Hepatocyte (in vitro differentiated cells): ENCODE results near the gene GPRC5B. TPM values are rescaled to one million over a fixed set of nuclear protein-coding genes. Genes with fewer than 3 reads are reported as not detected.

Experiments used
- DNase-seq: peaks from one replicate; pipeline ENCODE4 v3.0.0-alpha.2; 2016; ENCODE audit warnings: low spot score
- H2AFZ ChIP-seq: fragments of 200-600 bp; sonication (generic); 2 replicates; pipeline ENCODE4 v1.6.0; 2016; ENCODE audit warnings: antibody characterized with exemption, mild to moderate bottlenecking
- H3K27ac ChIP-seq: fragments of 200-600 bp; sonication (generic); 2 replicates; pipeline ENCODE4 v1.5.1; 2016; ENCODE audit warnings: mild to moderate bottlenecking
- H3K27me3 ChIP-seq: fragments of 200-600 bp; sonication (generic); 2 replicates; pipeline ENCODE4 v1.6.1; 2016
- H3K36me3 ChIP-seq: fragments of 200-600 bp; sonication (generic); replicated peaks from 2 replicates; pipeline ENCODE4 v1.5.1; 2016; ENCODE audit warnings: low read depth; ENCODE audit not compliant: insufficient read depth
- H3K4me1 ChIP-seq: fragments of 200-600 bp; sonication (generic); 2 replicates; pipeline ENCODE4 v1.5.1; 2016; ENCODE audit warnings: mild to moderate bottlenecking, moderate library complexity; ENCODE audit not compliant: insufficient read depth
- H3K4me2 ChIP-seq: fragments of 200-600 bp; sonication (generic); 2 replicates; pipeline ENCODE4 v1.6.0; 2016
- H3K4me3 ChIP-seq: fragments of 200-600 bp; sonication (generic); 2 replicates; pipeline ENCODE4 v1.5.1; 2016; ENCODE audit warnings: mild to moderate bottlenecking
- H3K79me2 ChIP-seq: fragments of 200-600 bp; sonication (generic); 2 replicates; pipeline ENCODE4 v1.6.0; 2017; ENCODE audit warnings: mild to moderate bottlenecking
- H3K9me2 ChIP-seq: fragments of 200-600 bp; sonication (generic); replicated peaks from 2 replicates; pipeline ENCODE4 v1.6.0; 2017; ENCODE audit warnings: mild to moderate bottlenecking; ENCODE audit not compliant: insufficient read depth
- H3K9me3 ChIP-seq: fragments of 200-600 bp; sonication (generic); 2 replicates; pipeline ENCODE4 v1.5.1; 2016; ENCODE audit warnings: low read depth, mild to moderate bottlenecking
- H4K20me1 ChIP-seq: fragments of 200-600 bp; sonication (generic); 2 replicates; pipeline ENCODE4 v1.6.0; 2016; ENCODE audit warnings: mild to moderate bottlenecking; ENCODE audit not compliant: insufficient read depth, poor library complexity, severe bottlenecking
- CTCF ChIP-seq: fragments of 200-600 bp; sonication (generic); IDR thresholded peaks from 2 replicates; pipeline ENCODE4 v1.5.1; 2016; ENCODE audit warnings: antibody characterized with exemption, mild to moderate bottlenecking; ENCODE audit not compliant: poor library complexity
- EZH2 ChIP-seq: fragments of 200-600 bp; sonication (generic); IDR thresholded peaks from 2 replicates; pipeline ENCODE4 v1.6.1; 2016; ENCODE audit warnings: antibody characterized with exemption, mild to moderate bottlenecking, borderline replicate concordance
- EZH2phosphoT487 ChIP-seq: fragments of 200-600 bp; sonication (generic); IDR thresholded peaks from one replicate; pipeline ENCODE4 v1.6.1; 2018; ENCODE audit warnings: antibody characterized with exemption, mild to moderate bottlenecking, low read depth, moderate library complexity; ENCODE audit not compliant: unreplicated experiment, severe bottlenecking
- WGBS: methylation state at CpG from one replicate; pipeline ENCODE4 v1.1.6; 2016; ENCODE audit warnings: low lambda C conversion rate; ENCODE audit errors: missing lambda C conversion rate; 5-methylcytosine and 5-hydroxymethylcytosine counted together
- polyA plus RNA-seq: library from polyadenylated mRNA; unstranded; fragments of >200 nt; fragmentation: Nextera tagmentation; extraction: Ambion mirVana; gene quantifications from 2 replicates; pipeline ENCODE4 v1.2.1, GENCODE V29; 2016
- small RNA-seq: library from RNA; depleted of rRNA; stranded (forward); fragments of <200 nt; gene quantifications from one replicate; pipeline ENCODE3, GENCODE V24; 2014
- total RNA-seq: library from RNA; depleted of rRNA; stranded (reverse); fragments of >200 nt; gene quantifications from 2 replicates; pipeline ENCODE4 v1.2.3, GENCODE V29; 2014

GPRC5B gene
- total and polyA plus RNA-seq, 2 experiments from 2014 or later, result 36.2 to 73.1 TPM

- no peak for DNase-seq
- TF ChIP-seq EZH2 (no peak), EZH2phosphoT487 (no peak), CTCF (no peak)
- Histone ChIP-seq H4K20me1 (no peaks in the 10 kb centered on the region), H3K4me3 (no peak overlapping the region), H3K4me2 (no peak overlapping the region), H2AFZ (no peak overlapping the region), H3K9me2 (no peaks in the 10 kb centered on the region), H3K9me3 (no peaks in the 10 kb centered on the region), H3K79me2 (no peaks in the 10 kb centered on the region), H3K36me3 (no peaks in the 10 kb centered on the region), H3K27me3 (no peaks in the 10 kb centered on the region), H3K4me1 (peaks cover 16% of the 10 kb centered on the region), H3K27ac (peak overlapping the region; percentile 87)
- 87% methylated on average over 4 of the region's 4 CpGs for WGBS
Observed at GRCh38 chr16:19809121-19809635, 75.5 kb downstream of the GPRC5B start.

- no peaks in the 10 kb centered on the region for H3K79me2 ChIP-seq
- TF ChIP-seq EZH2phosphoT487, result no peak
- TF ChIP-seq CTCF, result no peak
- no peak for TF ChIP-seq EZH2
- no peaks in the 10 kb centered on the region for H3K9me2 ChIP-seq
- H3K36me3 ChIP-seq, result no peaks in the 10 kb centered on the region
- H3K27me3 ChIP-seq, result no peaks in the 10 kb centered on the region
- H3K4me3 ChIP-seq, result no peak overlapping the region
- H4K20me1 ChIP-seq, result no peaks in the 10 kb centered on the region
- peak; percentile 66 for DNase-seq
- H2AFZ ChIP-seq, result no peak overlapping the region
- WGBS, result 77% methylated on average over 5 of the region's 5 CpGs
- no peaks in the 10 kb centered on the region for H3K9me3 ChIP-seq
- no peak overlapping the region for H3K4me2 ChIP-seq
- peaks cover 16% of the 10 kb centered on the region for H3K4me1 ChIP-seq
- H3K27ac ChIP-seq, result peak overlapping the region; percentile 87
Observed at GRCh38 chr16:19808061-19808641, 76.5 kb downstream of the GPRC5B start.

Small RNA genes lying within 50 kb of the gene (small RNA-seq; reads per million reads assigned to genes)
- gene LARP7P2, result not detected

Other genes with a start within 250 kb of the GPRC5B start
- 19.4 and 22.0 TPM in 2 replicates for gene KNOP1, start 166.6 kb downstream of the GPRC5B start, total RNA-seq
- 28.2 and 30.4 TPM in 2 replicates for gene KNOP1, start 166.6 kb downstream of the GPRC5B start, polyA plus RNA-seq
- gene IQCK, start 166.6 kb downstream of the GPRC5B start, total RNA-seq, result 9.7 and 11.8 TPM in 2 replicates
- gene IQCK, start 166.6 kb downstream of the GPRC5B start, polyA plus RNA-seq, result 7.2 and 12.0 TPM in 2 replicates
- not detected in 2 replicates for gene GPR139, start 189.0 kb upstream of the GPRC5B start, total RNA-seq
- not detected in 2 replicates for gene GPR139, start 189.0 kb upstream of the GPRC5B start, polyA plus RNA-seq